NCI-H226 (cell line): ENCODE measurements around the gene SELENOW.
"Not testable (repeated sequence)": the region's sequence is repeated elsewhere in the genome, so short reads cannot be mapped to it uniquely, and the experiment has no call there.

ENCODE experiments used
- DNase-seq: peaks from one replicate; pipeline ENCODE4 v3.0.0-alpha.2; 2015

The SELENOW gene

DNA sequence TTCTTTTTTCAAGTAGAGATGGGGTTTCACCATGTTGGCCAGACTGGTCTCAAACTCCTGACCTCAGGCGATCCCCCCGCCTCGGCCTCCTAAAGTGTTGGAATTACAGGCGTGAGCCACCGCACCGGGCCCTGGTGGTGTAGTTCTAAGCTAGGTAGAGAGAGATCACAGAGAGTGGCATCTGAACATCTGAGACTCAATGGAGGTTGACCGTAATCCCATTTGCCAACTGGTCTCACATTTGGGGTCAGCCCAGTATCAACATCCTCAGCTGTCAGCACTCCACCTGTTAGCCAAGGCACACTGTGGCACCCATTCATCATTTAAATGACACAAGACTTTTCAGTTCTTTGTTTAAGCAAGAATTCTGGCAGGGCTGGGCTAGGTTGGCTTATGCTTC lies 8.1 kb downstream of the SELENOW start:
- no peak for DNase-seq

DNA sequence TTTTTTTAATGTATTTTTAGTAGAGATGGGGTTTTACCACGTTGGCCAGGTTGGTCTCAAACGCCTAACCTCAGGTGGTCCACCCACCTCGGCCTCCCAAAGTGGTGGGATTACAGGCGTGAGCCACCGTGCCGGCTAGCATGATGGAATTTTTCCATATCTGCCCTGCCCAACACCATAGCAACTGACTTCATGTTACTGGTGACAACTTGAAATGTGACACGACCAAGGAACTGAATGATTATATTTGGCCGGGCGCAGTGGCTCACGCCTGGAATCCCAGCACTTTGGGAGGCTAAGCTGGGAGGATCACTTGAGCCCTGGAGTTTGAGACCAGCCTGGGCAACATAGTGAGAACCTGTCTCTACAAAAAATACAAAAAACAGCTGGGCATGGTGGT lies 8.8 kb downstream of the SELENOW start:
- DNase-seq = not testable (repeated sequence)

DNA sequence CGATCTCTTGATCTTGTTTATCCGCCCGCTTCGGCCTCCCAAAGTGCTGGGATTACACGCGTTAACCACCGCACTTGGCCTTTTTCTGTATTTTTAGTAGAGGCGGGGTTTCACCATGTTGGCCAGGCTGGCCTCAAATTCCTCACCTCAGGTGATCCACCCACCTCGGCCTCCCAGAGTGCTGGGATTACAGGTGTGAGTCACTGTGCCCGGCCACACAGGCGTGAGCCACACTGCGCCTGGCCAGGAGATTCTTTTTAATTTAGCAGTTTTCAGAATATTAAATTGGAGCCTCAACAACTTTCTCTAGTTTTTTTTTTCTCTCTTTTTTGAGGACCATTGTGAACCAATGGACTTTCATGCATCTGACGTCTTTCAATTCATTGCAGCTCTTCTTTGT lies 11.3 kb downstream of the SELENOW start:
- not testable (repeated sequence) for DNase-seq

DNA sequence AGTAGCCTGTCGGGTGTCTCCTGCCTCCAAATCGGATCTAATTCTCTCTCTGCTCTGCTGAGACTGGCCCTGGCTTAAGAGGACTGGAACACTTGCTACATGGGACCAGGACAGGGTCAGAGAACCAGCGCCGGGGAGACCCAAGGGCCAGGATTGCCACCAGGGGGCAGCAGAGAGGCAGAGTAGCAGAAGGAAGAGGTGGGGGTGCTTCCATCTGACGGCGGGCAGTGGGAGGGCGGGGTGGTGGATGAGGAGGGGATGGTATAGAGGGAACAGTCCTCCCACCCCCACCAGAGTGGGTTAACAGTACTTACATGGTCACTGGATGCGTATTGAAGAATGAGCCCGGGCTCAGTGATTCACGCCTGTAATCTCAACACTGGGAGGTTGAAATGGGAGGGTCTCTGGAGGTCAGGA lies 11.9 kb downstream of the SELENOW start:
- DNase-seq = peak; percentile 16

DNA sequence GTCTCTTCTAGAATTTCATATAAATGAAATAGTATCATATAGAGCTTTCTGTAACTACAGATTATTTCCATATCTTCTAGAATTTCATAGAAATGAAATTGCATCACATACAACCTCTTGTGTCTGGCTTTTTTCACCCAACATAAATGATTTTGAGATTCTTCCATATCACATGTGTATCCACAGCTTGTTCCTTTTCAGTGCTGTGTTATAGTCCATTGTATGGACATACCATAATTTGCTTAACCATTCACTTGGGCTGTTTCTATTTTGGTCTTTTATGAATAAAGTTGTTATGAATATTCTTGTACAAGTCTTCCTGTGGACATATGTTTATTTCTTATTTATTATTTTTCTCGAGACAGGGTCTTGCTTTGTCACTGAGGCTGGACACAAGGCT lies 14.1 kb downstream of the SELENOW start:
- DNase-seq = no peak

DNA sequence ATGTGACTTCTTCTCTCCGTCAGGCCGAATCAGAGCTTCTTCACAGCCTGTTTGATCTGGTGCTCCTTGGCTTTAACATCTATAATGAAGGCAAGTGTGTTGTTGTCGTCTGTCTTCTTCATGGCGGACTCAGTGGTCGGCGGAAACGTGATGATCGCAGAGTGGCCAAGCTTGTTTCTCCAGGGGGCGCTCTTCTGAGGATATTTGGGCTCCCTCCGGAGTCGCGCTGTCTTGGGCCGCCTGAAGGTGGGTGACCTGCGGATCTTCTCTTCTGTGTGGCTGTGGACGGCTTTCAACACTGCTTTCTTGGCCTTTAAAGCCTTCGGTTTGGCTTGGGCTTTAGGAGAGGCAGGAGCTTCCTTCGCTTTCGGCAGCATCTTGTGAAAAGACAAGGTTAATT lies 16.0 kb downstream of the SELENOW start:
- no peak for DNase-seq

DNA sequence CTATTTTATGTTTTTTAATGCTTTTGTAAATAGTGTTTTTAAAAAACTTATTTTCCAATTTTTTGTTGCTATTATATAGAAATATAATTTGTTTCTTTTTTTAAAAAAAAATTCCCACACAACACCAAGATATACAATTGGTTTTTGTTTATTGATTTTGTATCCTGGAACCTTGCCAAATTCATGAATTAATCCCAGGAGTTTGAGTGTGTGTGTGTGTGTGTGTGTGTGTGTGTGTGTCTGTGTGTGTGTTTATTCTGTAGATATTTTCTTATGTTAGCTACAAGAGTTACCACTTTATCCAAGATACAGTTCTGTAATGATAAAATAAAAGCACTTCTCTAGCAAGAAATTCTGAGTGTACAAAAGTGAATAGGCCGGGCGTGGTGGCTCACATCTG lies 18.3 kb downstream of the SELENOW start:
- no peak for DNase-seq

DNA sequence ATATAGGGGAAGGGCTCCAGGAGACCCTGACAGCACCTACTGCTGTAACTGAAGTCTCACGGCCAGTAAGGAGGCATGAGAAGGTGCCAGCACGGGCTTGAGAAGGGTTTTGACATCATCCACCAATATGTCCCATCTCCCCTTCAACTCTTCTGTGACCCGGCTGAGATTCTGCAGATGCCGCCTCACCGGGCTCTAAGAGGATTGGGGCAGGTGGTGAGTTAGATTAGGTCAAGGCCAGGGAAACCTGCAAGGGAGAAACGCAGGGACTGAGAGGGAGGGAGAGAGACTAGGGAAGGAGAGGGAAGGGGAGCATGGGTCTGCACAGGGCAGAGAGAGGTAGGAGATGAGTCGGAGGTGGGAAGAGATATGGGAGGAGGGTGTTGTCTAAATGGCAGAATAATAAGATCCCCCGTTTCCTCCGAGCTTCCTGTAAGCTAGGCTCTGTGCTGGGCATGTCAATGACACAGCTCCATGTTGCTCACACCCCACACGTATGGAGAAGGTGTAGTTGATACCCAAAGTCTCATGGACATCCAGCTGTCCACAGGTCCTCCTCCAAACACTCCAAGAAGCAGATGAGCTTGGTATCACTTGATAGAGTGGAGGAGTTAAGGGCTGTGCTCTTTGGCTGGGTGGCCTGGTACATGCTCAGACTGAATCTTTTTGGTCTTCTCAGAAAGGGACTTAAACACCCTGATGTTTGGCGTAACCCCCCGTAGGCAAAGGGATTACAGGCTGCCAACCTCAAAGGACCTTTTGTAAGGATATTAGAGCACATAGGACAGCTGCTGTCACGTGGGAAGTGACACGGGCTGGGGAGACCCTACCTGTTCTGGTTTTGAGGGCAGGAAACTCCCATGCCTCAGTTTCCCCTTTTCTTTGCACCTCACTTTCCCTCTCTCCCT lies 19.7 kb downstream of the SELENOW start:
- no peak for DNase-seq

DNA sequence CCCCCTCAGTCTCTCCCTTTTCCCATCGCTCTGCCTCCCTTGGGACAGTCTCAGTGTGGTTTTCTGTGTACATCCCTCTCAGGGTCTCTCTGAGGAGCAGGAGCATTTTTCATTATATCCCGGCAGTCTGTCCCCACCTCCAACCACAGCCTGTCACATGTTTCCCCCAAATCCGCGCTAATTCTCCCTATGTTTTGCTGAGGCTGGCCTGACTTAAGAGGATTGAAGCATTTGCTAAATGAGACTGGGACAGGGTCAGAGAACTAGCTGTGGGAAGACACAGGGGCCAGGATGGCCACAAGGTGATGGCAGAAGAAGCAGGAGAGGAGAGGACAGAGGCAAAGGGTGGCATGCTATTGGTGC lies 20.4 kb downstream of the SELENOW start:
- DNase-seq = no peak

DNA sequence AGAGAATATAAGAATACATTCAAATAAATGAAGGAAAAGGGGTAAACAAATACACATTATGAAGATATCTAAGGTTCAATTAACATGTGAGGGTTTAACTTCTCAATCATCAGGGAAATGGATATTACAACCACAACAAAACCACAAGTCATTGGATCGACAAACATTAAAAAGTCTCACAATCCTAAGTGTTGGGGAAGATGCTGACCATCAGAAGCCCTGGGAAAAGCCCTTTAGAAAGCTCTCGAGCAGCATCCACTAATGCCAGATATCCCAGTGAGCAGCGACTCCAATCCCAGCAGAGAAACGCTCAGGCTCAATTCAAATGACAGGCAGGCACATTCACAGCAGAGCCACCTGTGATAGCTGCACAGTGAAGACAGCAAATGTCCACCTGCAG lies 22.8 kb downstream of the SELENOW start:
- no peak for DNase-seq

DNA sequence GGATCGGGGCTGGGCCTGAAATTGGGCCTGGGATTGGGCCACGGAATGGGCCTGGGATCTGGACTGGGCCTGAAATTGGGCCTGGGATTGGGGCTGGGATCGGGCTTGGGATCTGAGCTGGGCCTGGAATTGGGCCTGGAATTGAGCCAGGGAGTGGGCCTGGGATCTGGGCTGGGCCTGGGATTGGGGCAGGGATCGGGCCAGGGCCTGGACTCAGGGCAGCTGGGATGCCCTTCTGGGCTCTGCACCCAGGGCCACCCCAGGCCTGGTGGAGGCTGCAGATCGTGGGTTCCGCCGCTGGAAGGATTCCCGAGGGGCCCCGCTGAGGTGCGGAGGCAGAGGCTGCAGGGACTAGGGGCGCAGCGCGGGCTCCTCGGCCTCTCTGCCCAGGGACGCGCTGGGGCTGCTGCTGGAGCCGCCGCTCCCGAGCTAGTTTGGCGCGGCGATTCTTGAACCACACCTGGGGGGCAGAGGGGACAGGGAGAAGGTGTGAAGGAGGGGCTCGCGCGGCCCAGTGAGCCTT lies 24.1 kb downstream of the SELENOW start:
- DNase-seq = no peak

DNA sequence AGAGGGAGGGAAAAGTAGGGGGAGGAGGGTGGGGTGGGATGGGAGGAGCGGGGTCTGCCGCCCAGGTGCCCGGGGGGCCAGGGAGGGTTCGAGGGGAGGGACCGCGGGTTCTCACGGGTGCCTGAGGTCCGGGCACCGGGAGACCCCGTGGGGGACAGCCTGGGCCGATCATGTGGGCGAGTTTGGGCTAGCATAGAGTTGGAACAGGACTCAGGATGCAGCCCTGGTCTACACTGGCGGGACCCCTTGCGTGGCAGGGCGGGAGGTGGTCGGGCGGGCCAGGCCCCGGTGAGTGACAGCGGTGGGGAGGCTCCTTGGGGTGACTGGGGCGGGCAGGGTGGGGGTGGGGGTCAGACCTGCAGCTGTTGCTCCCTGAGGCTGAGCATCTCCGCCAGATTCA lies 24.6 kb downstream of the SELENOW start:
- DNase-seq = not testable (repeated sequence)

DNA sequence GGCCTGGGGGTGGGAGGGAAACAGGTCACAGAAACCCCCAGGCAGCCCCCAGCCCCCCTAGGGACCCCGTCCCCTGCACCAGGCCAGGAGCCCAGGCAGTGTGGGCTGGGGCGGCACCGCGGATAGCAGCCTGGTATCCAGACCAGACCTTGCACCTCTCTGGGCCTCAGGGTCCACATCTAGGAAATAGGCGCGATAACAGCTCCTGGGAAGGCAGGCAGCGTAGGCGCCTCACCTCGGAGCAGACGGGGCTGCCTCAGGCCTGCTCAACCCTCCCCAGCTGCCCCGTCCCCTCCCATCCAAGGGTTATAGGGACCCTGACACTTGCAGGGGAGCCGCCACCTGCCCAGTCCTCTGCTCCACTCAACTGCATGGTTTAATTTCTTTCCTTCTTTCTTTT lies 25.2 kb downstream of the SELENOW start:
- DNase-seq = not testable (repeated sequence)

DNA sequence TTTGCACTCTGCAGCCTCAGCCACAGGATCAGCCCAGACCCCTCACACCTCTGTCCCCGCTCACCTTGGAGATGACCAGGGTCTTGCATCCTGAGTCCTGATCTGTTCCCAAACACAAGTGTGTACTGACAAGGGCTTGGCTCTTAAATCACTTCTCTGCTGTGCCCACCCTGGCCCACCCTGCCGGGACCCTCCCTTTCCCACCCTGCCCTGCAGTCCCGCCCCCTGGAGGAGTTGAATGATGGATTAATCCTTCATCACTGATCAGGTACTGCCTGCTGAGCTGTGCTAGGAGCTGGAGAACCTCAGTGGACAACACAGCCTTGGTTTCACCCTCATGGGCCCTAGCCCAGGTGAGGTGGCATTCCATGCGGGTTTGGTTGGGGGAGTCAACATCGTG lies 25.9 kb downstream of the SELENOW start, which contains the start of gene TPRX1:
Gene TPRX1, minus strand, starts transcription at position 101 of the 400 bp plus-strand sequence. Its CDS starts 12 bp downstream, at position 89.
- not testable (repeated sequence) for DNase-seq

DNA sequence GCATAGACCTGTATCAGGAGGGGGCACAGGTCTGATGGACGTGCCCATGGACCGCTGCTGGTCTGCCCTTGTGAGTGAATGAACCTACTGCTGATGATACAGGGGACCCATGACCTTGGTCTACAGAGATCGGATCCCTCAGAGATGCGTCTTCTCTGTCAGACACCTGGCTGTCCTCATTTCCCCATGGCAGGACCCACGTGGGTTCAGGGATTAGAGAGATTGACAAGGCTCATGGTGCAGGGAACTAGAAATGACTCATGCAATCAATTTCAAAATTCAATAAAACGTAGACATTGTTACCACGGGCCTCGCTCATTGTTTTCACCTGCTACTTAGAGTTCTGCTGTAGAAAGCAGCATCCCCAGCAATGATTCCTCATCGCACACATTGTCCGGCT lies 26.8 kb downstream of the SELENOW start:
- DNase-seq = no peak

DNA sequence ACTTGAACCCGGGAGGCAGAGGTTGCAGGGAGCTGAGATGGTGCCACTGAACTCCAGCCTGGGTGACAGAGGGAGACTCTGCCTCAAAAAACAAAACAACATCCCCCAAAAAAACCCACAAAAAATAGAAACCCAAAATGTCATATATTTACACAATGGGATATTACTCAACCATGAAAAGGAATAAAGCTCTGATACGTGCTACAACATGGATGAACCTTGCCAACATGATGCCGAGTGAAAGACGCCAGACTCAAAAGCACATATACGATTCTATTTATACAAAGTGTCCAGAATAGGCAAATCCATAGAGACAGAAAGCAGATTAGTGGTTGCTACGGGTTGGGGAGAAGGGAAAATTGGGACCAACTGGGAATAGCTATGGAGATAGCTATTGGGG lies 27.9 kb downstream of the SELENOW start:
- DNase-seq = no peak

DNA sequence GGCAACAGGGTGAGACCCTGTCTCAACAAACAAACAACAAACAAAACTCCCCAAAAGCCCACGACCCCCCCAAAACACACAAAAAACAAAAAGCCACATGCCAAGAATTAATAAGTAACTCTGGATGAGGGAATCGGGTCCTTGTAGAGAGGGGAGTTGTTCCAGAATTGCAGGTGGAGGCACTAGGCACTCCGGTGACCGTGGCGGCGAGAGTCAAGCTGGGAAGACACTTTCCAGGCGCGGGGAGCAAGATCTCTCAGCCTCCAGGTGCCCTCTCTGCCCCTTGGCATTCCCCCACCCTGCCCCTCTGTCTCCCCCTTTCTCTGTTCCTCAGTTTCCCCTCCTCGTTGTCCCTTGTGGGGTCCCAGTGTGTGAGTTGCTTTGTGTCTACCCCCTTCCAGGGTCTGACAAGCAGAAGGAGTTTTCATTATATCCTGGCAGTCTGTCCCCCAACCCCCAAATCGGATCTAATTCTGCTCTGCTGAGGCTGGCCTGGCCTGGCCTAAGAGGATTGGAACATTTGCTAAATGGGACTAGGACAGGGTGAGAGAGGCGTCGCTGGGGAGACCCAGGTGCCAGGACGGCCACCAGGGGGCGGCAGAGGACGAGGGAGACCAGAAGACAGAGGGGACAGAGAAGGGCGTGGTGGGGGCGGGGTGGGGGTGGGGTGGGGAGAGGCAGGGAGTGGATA lies 34.9 kb downstream of the SELENOW start:
- peak; percentile 34 for DNase-seq

DNA sequence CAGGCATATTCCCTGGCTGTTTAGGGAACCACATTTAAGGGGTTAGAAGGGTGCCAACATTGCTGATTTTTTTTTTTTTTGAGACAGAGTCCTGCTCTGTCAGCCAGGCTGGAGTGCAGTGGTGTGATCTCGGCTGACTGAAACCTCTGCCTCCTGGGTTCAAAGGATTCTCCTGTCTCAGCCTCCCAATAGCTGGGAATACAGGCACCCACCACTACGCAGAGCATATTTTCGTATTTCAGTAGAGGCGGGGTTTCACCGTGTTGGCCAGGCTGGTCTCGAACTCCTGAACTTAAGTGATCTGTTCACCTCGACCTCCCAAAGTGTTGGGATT lies 35.5 kb downstream of the SELENOW start:
- DNase-seq = no peak

DNA sequence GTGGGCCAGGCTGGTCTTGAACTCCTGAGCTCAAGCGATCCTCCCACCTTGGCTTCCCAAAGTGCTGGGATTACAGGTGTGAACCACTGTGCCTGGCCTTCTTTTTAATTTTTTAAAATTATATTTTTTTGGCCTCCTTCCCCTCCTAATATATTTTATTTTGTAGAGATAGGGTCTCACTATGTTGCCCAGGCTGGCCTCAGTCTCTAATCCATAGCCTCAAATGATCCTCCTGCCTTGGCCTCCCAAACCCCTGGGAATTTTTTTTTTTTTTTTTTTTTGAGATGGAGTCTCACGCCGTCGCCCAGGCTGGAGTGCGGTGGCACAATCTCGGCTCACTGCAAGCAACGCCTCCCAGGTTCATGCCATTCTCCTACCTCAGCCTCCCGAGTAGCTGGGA lies 37.8 kb downstream of the SELENOW start:
- not testable (repeated sequence) for DNase-seq

DNA sequence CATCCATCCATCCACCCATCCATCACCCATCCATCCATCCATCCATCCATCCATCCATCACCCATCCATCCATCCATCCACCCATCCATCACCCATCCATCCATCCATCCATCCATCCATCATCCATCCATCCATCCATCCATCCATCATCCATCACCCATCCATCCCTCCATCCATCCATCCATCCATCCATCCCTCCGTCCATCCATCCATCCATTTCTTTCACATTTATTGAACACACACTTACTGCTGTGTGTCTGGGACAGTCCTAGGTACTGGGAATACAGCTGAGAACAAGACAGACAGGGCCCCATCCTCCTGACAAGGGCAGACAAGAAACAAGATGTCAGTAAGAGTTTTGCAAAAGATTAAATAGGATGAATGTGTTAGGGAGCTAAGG lies 39.7 kb downstream of the SELENOW start:
- DNase-seq = not testable (repeated sequence)

DNA sequence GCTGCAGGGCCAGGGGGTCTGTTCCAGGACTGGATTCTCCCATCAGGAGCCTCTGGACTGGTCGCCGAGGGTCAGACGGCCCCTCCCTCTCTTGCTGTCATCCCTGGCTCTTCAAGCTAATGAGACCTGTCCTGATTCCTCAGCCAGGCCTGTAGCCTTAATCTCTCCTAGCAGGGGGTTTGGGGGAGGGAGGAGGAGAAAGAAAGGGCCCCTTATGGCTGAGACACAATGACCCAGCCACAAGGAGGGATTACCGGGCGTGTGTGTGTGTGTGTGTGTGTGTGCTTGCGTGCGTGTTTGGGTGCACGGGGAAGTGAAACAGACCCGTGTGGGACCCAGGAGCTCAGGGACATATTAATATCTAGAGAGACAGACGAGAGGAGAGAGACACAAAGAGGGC lies 41.4 kb downstream of the SELENOW start:
- no peak for DNase-seq

DNA sequence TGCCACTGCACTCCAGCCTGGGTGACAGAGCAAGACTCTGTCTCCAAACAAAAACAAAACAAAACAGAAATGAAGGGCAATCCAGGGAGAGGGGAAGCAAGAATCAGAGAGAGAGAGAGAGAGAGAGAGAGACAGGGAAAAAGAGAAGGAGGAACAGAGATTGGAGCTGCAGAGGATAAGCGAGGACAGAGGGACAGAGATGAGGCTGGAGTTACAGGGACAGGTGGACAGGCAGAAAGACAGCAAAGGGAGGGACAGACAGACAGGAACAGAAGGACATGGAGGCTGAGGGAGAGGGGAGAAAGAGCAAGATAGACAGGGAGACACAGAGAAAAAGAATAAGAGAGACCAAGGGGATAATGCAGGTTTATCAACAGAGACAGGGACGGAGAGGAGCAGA lies 41.9 kb downstream of the SELENOW start:
- no peak for DNase-seq

DNA sequence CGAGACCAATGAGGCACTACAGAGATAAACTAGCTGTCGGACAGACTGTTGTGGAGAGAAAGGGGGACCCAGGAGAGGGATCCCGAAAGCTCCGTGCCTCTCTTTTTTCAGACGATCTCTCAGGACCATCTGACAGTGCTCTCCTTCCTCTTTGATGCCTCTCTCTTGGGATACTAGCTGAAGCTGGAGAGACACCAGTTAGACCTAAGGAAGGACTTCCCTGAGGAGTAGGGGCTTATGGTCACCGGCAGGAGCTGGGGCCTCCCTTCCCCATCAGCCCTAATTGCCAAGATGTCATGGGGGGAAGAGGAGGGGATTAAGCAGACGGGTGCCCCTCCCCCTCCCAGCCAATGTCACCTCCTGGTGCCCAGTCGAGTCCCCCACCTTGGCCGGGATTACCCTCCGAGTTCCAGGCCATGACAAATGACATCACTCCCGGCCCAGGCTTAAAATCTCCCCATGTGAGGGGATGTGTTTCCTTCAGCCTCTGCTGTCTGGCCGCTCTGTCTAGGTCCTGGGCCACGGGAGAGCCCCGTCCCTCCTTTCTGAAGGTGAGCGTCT lies 43.0 kb downstream of the SELENOW start, which contains the start of gene CRX:
Gene CRX, plus strand, starts transcription at position 478 of the 561 bp plus-strand sequence. CDS start 12,507 bp downstream, outside the sequence.
- DNase-seq = no peak

DNA sequence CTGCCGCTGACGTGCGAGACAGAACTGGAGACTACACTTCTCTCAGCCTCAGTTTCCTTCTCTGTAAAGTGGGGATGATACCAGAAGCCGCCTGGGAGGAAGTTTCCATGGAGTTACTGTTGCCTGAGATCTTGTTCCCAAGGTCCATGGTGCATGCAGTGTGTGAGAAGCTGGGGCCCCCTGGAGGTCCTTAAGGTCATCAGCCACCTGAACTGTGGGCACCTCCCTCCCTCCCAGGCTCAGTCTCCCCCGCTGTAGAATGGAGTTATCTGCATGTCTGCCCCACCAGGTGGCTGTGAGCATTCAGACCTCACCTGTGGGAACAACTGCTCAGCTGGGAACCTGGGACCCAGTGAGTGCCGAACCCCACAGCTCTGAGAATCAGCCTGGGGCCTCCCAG lies 45.9 kb downstream of the SELENOW start:
- DNase-seq = no peak
